SJSA1 (cell line): ENCODE results near the gene NADK2. TPM values are rescaled to one million over a fixed set of nuclear protein-coding genes. Genes with fewer than 3 reads are reported as not detected.

Experiments used
- DNase-seq, 2 experiments: peaks; one replicate each; pipeline ENCODE4 v3.0.0-alpha.2; 2015 to 2020; ENCODE audit warnings: low spot score in 2 of 2, low read depth in 1 of 2
- H3K27ac ChIP-seq: fragments of 250-450 bp; sonication (Bioruptor Pico); 2 replicates; pipeline ENCODE4 v1.5.1; 2020; ENCODE audit warnings: mild to moderate bottlenecking, moderate library complexity
- H3K27me3 ChIP-seq: fragments of 250-450 bp; sonication (Bioruptor Pico); replicated peaks from 2 replicates; pipeline ENCODE4 v1.5.1; 2020; ENCODE audit warnings: mild to moderate bottlenecking, moderate library complexity
- H3K36me3 ChIP-seq: fragments of 250-450 bp; sonication (Bioruptor Pico); 2 replicates; pipeline ENCODE4 v1.5.1; 2020; ENCODE audit warnings: mild to moderate bottlenecking
- H3K4me1 ChIP-seq: fragments of 250-450 bp; sonication (Bioruptor Pico); replicated peaks from 2 replicates; pipeline ENCODE4 v1.6.1; 2021; ENCODE audit warnings: mild to moderate bottlenecking
- H3K4me3 ChIP-seq: fragments of 250-450 bp; sonication (Bioruptor Pico); 2 replicates; pipeline ENCODE4 v1.5.1; 2020; ENCODE audit warnings: mild to moderate bottlenecking
- H3K9me3 ChIP-seq: fragments of 250-450 bp; sonication (Bioruptor Pico); replicated peaks from 2 replicates; pipeline ENCODE4 v1.5.1; 2020; ENCODE audit warnings: mild to moderate bottlenecking
- total RNA-seq: library from RNA; depleted of rRNA; stranded (reverse); fragments of >200 nt; shearing (Covaris generic); gene quantifications from 2 replicates; pipeline ENCODE4 v1.2.3, GENCODE V29; 2014

NADK2 gene
- total RNA-seq, 1 experiment from 2014 or later: 22.2 TPM

DNA sequence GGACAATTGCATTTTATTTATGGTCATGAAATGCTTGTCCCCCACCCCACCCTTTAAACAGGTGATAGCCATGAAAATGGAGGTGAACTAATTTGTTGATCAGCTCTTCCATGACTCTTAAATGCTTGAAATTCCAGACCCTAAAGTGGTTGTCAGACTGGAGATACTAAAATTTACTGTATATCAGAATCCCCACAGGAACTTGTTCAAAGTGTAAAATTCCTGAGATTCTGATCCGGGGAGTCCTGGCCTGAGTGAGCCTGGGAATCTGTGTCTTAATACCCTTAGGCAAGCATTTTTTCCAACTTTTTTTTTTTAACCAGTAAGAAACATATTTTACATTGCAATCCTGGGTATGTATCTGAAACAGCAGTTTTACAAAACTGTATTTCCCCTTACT is 85.1 kb downstream of the NADK2 start:
- peak in 1 of 2 experiments; percentile 67 for DNase-seq
- peaks cover 35% of the 10 kb centered on the region for H3K4me1 ChIP-seq
- H3K36me3 ChIP-seq: peaks cover 93% of the 10 kb centered on the region
- H3K27ac ChIP-seq: peak overlapping the region; percentile 88
- no peak overlapping the region for H3K4me3 ChIP-seq
- H3K27me3 ChIP-seq: no peaks in the 10 kb centered on the region
- no peaks in the 10 kb centered on the region for H3K9me3 ChIP-seq

- DNase-seq: no peak
- peaks cover 92% of the 10 kb centered on the region for H3K36me3 ChIP-seq
- peaks cover 35% of the 10 kb centered on the region for H3K4me1 ChIP-seq
These were observed 85.6 kb downstream of the NADK2 start for GRCh38 chr5:36156121-36156601.

GRCh38 chr5:36155291-36155690 is 86.4 kb downstream of the NADK2 start:
- Histone ChIP-seq H3K9me3 (no peaks in the 10 kb centered on the region), H3K4me3 (no peak overlapping the region), H3K4me1 (peaks cover 39% of the 10 kb centered on the region), H3K36me3 (peaks cover 86% of the 10 kb centered on the region), H3K27ac (no peak overlapping the region), H3K27me3 (no peaks in the 10 kb centered on the region)
- no peak for DNase-seq

More at GRCh38 chr5:36156121-36156601, 85.6 kb downstream of the NADK2 start:
- H3K9me3 ChIP-seq: no peaks in the 10 kb centered on the region
- H3K4me3 ChIP-seq: no peak overlapping the region
- no peaks in the 10 kb centered on the region for H3K27me3 ChIP-seq
- peak overlapping the region; percentile 88 for H3K27ac ChIP-seq

DNA sequence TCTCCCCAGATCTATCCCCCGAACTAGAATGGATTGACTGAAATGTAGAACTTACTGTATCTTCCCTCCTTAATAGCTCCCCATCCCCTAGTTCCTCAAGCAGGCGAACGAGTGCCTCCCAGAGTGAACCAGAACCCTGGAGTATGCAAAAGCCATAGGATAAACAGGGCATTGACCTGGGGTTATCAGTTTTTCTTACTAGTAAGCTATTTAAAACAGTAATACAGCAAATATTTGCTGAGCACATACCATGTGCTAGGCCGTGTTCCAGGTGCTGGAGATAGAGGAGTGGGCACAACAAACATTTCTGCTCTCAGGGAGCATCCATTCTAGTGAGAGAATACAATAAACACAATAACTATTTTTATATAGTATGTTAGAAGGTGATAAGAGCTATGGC is 88.0 kb downstream of the NADK2 start:
- peaks cover 39% of the 10 kb centered on the region for H3K4me1 ChIP-seq
- DNase-seq: no peak
- H3K9me3 ChIP-seq: no peaks in the 10 kb centered on the region
- peak overlapping the region; percentile 78; the same call in 1 of the 2 replicates for H3K4me3 ChIP-seq
- H3K27ac ChIP-seq: no peak overlapping the region
- H3K27me3 ChIP-seq: no peaks in the 10 kb centered on the region
- peaks cover 70% of the 10 kb centered on the region for H3K36me3 ChIP-seq

GRCh38 chr5:36153298-36153677 is 88.4 kb downstream of the NADK2 start:
- no peaks in the 10 kb centered on the region for H3K9me3 ChIP-seq
- peak overlapping the region; percentile 78 for H3K4me3 ChIP-seq
- no peaks in the 10 kb centered on the region for H3K27me3 ChIP-seq
- H3K36me3 ChIP-seq: peaks cover 66% of the 10 kb centered on the region
- H3K4me1 ChIP-seq: peaks cover 39% of the 10 kb centered on the region
- H3K27ac ChIP-seq: no peak overlapping the region
- no peak for DNase-seq

- Histone ChIP-seq H3K9me3 (no peaks in the 10 kb centered on the region), H3K4me1 (peaks cover 38% of the 10 kb centered on the region), H3K4me3 (peak overlapping the region; percentile 78), H3K36me3 (peaks cover 59% of the 10 kb centered on the region), H3K27ac (peak overlapping the region; percentile 73), H3K27me3 (no peaks in the 10 kb centered on the region)
- DNase-seq: peak in 1 of 2 experiments; percentile 61
These were observed 89.1 kb downstream of the NADK2 start for GRCh38 chr5:36152324-36153297.

DNA sequence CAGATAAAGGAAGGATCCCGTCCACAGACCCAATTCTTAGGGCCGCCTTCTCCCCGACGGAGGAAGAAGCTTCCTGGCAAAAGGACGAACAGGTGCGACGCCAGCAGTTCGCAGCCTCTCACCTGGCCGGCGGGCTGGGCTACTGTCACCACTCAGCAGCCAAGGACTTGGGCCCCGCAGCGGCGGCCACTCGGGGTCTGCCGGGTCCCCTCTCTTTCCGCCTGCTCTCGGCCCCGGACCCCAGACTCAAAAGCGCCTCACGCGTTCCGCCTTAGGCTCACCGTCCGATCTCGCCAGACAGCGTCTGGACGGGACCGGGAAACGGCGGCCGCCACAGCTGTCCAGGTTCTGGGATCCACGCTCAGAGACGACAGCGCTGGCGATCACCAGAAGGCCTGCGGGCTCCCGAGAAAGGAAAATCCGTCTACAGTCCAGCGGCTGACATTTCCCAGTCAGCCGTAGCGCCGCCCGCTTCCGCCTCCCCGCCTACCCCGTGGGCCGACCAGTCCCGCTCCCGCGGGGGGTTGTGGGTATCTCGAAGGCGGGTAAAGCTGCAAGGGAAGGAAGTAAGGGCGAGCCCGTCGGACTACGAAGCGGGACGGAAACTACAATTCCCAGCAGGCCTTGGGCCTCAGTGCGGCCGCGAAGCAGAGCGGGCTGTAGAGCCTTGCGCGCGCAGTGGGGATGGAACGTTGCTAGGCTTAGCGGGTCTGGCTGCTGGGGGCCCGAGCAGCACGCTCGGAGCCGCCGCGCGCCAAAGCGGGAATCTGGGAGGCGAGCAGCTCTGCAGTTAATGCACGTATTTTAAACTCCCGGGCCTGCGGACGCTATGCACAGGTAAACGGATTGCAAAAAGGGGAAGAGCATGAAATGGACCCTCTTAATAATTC is 90.0 kb downstream of the NADK2 start, which contains the start of the genes LMBRD2 and SKP2:
Gene LMBRD2, minus strand, starts transcription at position 454 of the 890 bp plus-strand sequence. CDS start 8,538 bp downstream, outside the sequence.
Gene SKP2, plus strand, starts transcription at position 678 of the 890 bp plus-strand sequence. Its CDS starts 152 bp downstream, at position 830.
- no peaks in the 10 kb centered on the region for H3K9me3 ChIP-seq
- no peaks in the 10 kb centered on the region for H3K27me3 ChIP-seq
- peaks cover 50% of the 10 kb centered on the region for H3K36me3 ChIP-seq
- peak; percentile 91 to 98 for DNase-seq
- H3K4me1 ChIP-seq: peaks cover 29% of the 10 kb centered on the region
- peak within 1 kb of the TSS; percentile 73 for H3K27ac ChIP-seq
- peak within 1 kb of the TSS; percentile 78 for H3K4me3 ChIP-seq

DNA sequence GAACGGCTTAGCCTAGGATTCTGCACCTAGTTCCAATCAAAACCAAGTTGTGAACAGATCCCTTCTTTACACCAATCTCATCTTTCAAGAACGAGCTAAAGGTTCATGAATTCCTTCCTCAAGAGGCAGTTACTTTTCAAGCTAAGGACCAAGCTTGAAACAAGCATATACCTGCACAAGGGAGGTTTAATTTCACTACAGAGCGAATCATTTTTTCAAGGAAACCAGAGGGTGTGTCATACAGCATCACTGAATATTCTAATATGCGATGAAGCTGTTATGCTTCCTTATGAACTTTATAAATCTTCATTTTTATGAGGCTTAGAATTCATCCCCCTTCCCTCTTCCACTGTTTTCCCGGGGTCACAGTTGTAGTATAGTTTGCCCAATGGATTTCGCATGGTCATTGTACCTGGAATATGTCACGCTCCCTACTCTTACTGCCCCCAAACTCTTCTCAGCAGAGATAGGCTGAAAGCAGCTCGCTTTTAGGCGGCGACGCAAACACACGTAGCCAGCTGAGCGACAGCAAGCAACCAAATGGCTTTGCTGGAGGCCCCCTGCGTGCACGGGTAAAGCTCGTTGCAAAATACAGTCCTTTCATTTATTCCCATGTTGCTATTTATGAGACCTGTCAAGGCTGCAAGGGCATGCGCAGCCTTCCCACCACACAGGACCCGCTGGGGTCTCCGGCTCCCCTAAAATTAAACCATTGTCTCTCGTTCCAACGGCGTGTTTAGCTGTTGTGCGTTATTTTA is 90.9 kb downstream of the NADK2 start:
- Histone ChIP-seq H3K27me3 (no peaks in the 10 kb centered on the region), H3K4me1 (peaks cover 22% of the 10 kb centered on the region), H3K9me3 (no peaks in the 10 kb centered on the region), H3K4me3 (peak overlapping the region; percentile 78), H3K27ac (no peak overlapping the region), H3K36me3 (peaks cover 41% of the 10 kb centered on the region)
- peak in 1 of 2 experiments; percentile 33 for DNase-seq

- no peak for DNase-seq
- H3K9me3 ChIP-seq: no peaks in the 10 kb centered on the region
- no peaks in the 10 kb centered on the region for H3K27me3 ChIP-seq
- peaks cover 12% of the 10 kb centered on the region for H3K36me3 ChIP-seq
- peaks cover 4% of the 10 kb centered on the region; the same call in 1 of the 2 replicates for H3K4me1 ChIP-seq
- H3K27ac ChIP-seq: no peak overlapping the region
- no peak overlapping the region for H3K4me3 ChIP-seq
These were observed 94.0 kb downstream of the NADK2 start for GRCh38 chr5:36147681-36148080.

DNA sequence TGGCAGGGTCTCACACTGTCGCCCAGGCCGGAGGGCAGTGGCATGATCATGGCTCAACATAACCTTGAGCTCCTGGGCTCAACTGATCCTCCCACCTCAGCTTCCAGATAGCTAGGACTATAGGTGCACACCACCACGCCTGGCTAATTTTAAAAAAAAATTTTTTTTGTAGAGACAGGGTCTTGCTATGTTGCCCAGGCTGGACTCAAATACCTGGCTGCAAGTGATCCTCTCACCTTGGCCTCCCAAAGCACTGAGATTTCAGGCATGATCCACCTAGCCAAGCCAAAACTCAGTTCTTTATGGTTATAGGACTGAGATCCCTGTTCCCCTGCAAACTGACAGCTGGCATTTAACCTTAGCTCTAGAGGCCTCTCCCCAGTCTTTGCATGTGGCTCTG is 95.3 kb downstream of the NADK2 start:
- Histone ChIP-seq H3K9me3 (no peaks in the 10 kb centered on the region), H3K4me3 (no peak overlapping the region), H3K4me1 (peaks cover 4% of the 10 kb centered on the region; the same call in 1 of the 2 replicates), H3K36me3 (peaks cover 1% of the 10 kb centered on the region; the same call in 1 of the 2 replicates), H3K27me3 (no peaks in the 10 kb centered on the region), H3K27ac (no peak overlapping the region)
- DNase-seq: no peak

GRCh38 chr5:36145311-36145710 is 96.4 kb downstream of the NADK2 start:
- no peak overlapping the region for H3K4me3 ChIP-seq
- no peaks in the 10 kb centered on the region for H3K27me3 ChIP-seq
- no peaks in the 10 kb centered on the region for H3K36me3 ChIP-seq
- H3K27ac ChIP-seq: no peak overlapping the region
- no peak for DNase-seq
- H3K9me3 ChIP-seq: no peaks in the 10 kb centered on the region
- no peaks in the 10 kb centered on the region for H3K4me1 ChIP-seq
